PC-9 (cell line): ENCODE measurements around the gene EVI5.
"Not testable (repeated sequence)": the region's sequence is repeated elsewhere in the genome, so short reads cannot be mapped to it uniquely, and the experiment has no call there.

Experiments
- EZH2 ChIP-seq: fragments of 200-600 bp; sonication (generic); IDR thresholded peaks from 2 replicates; pipeline ENCODE4 v1.8.0; 2017; ENCODE audit warnings: antibody characterized with exemption, low read depth
- TF ChIP-seq, protein P1 (sequence below): fragments of 200-600 bp; sonication (generic); conservative IDR thresholded peaks from 2 replicates; pipeline ENCODE4 v1.6.1; 2017; ENCODE audit warnings: mixed run types, antibody characterized with exemption, mild to moderate bottlenecking, moderate library complexity

DNA sequence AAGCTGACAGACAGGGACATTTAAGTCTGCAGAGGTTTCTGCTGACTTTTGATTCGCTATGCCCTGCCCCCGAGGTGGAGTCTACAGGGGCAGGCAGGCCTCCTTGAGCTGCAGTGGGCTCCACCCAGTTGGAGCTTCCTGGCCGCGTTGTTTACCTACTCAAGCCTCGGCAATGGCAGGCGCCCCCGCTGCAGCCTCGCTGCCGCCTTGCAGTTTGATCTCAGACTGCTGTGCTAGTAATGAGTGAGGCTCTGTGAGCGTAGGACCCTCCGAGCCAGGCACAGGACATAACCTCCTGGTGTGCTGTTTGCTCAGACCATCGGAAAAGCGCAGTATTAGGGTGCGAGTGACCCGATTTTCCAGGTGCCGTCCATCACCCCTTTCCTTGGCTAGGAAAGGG, 149.7 kb downstream of the EVI5 start:
- TF ChIP-seq, protein P1, sequence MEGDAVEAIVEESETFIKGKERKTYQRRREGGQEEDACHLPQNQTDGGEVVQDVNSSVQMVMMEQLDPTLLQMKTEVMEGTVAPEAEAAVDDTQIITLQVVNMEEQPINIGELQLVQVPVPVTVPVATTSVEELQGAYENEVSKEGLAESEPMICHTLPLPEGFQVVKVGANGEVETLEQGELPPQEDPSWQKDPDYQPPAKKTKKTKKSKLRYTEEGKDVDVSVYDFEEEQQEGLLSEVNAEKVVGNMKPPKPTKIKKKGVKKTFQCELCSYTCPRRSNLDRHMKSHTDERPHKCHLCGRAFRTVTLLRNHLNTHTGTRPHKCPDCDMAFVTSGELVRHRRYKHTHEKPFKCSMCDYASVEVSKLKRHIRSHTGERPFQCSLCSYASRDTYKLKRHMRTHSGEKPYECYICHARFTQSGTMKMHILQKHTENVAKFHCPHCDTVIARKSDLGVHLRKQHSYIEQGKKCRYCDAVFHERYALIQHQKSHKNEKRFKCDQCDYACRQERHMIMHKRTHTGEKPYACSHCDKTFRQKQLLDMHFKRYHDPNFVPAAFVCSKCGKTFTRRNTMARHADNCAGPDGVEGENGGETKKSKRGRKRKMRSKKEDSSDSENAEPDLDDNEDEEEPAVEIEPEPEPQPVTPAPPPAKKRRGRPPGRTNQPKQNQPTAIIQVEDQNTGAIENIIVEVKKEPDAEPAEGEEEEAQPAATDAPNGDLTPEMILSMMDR = not testable (repeated sequence)
- not testable (repeated sequence) for TF ChIP-seq EZH2
